ENCODE measurements around the gene TMEM11. TPM values are rescaled to one million over a fixed set of nuclear protein-coding genes. Genes with fewer than 3 reads are reported as not detected.

TMEM11 gene
- total RNA-seq, 1 experiment from 2014 or later: 32.5 TPM

- H2BK5ac ChIP-seq (ENCODE audit: insufficient read length, low read length): no peak overlapping the region
- H3K9ac ChIP-seq (ENCODE audit: extremely low read depth, insufficient read length, low read length): no peak overlapping the region
- no peak overlapping the region for H3K4ac ChIP-seq (ENCODE audit: low read depth, low read length)
- H4K20me1 ChIP-seq (ENCODE audit: control insufficient read depth, insufficient read depth, insufficient read length): no peaks in the 10 kb centered on the region
- H4K5ac ChIP-seq (ENCODE audit: insufficient read length, low read depth, low read length): no peak overlapping the region
- DNase-seq: no peak
- no peak overlapping the region for H2BK120ac ChIP-seq (ENCODE audit: low read depth, low read length, poor library complexity, severe bottlenecking)
- H2BK12ac ChIP-seq (ENCODE audit: insufficient read length, low read depth, low read length): no peak overlapping the region
- H4K8ac ChIP-seq (replicated peaks; ENCODE audit: insufficient read length, low read depth, low read length): no peak overlapping the region
- no peak overlapping the region; a peak in 1 of 7 replicates for H3K27ac Mint-ChIP-seq
- H3K27me3 ChIP-seq (ENCODE audit: insufficient read depth, low read length): no peaks in the 10 kb centered on the region
- no peak overlapping the region for H3K27ac ChIP-seq (ENCODE audit: insufficient read length, low read depth, low read length)
- no peak overlapping the region for H3K14ac ChIP-seq (ENCODE audit: insufficient read depth, low read length)
- no CpG with 5 or more reads among the region's 6 CpGs for WGBS (ENCODE audit: extremely low coverage, insufficient read length, low lambda C conversion rate)
- H3K27me3 Mint-ChIP-seq (ENCODE audit: low read depth): no peaks in the 10 kb centered on the region; the same call in 1 of the 2 replicates
- no peak overlapping the region for H2AK5ac ChIP-seq (ENCODE audit: insufficient read length, low read length)
- TF ChIP-seq, protein P1, sequence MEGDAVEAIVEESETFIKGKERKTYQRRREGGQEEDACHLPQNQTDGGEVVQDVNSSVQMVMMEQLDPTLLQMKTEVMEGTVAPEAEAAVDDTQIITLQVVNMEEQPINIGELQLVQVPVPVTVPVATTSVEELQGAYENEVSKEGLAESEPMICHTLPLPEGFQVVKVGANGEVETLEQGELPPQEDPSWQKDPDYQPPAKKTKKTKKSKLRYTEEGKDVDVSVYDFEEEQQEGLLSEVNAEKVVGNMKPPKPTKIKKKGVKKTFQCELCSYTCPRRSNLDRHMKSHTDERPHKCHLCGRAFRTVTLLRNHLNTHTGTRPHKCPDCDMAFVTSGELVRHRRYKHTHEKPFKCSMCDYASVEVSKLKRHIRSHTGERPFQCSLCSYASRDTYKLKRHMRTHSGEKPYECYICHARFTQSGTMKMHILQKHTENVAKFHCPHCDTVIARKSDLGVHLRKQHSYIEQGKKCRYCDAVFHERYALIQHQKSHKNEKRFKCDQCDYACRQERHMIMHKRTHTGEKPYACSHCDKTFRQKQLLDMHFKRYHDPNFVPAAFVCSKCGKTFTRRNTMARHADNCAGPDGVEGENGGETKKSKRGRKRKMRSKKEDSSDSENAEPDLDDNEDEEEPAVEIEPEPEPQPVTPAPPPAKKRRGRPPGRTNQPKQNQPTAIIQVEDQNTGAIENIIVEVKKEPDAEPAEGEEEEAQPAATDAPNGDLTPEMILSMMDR (conservative IDR thresholded peaks at IDR 0.05): no peak
- no peak overlapping the region for H2BK15ac ChIP-seq (ENCODE audit: low read depth, low read length)
- H3K9me3 ChIP-seq (ENCODE audit: control insufficient read depth, low read depth, low read length): no peaks in the 10 kb centered on the region
- no peak overlapping the region for H3K23ac ChIP-seq (ENCODE audit: insufficient read length, low read depth, low read length)
- no peak overlapping the region for H3T11ph ChIP-seq (ENCODE audit: low read length)
- peaks cover 4 to 41% (median 27%) of the 10 kb centered on the region in 3 experiments; a peak in 6 of 7 replicates for H3K36me3 Mint-ChIP-seq (ENCODE audit: insufficient read depth in 1 of 3, low read depth in 3 of 3)
- no peak overlapping the region for H3K56ac ChIP-seq (ENCODE audit: insufficient read length, low read depth, low read length)
- H3K4me2 ChIP-seq (ENCODE audit: insufficient read depth, insufficient read length, low read length): no peak overlapping the region
- no peak overlapping the region for H3K4me3 Mint-ChIP-seq
- H3K23me2 ChIP-seq (ENCODE audit: insufficient read length, low read depth, low read length, poor library complexity, severe bottlenecking): no peaks in the 10 kb centered on the region
- no peak overlapping the region for H2BK20ac ChIP-seq (ENCODE audit: low read depth, low read length, poor library complexity, severe bottlenecking)
- no peak overlapping the region for H4K91ac ChIP-seq (ENCODE audit: insufficient read length, low read depth, low read length)
- H3K4me1 Mint-ChIP-seq: no peaks in the 10 kb centered on the region
- H3K9me3 Mint-ChIP-seq: no peaks in the 10 kb centered on the region
- H2AFZ ChIP-seq (ENCODE audit: low read length): no peak overlapping the region
- H3K18ac ChIP-seq (ENCODE audit: insufficient read length, low read depth, low read length): no peak overlapping the region
- H3K79me1 ChIP-seq (ENCODE audit: insufficient read depth, low read depth, low read length, poor library complexity, severe bottlenecking): no peaks in the 10 kb centered on the region
- H3K4me1 ChIP-seq (ENCODE audit: insufficient read depth, low read length): peaks cover 4% of the 10 kb centered on the region; the same call in 1 of the 2 replicates
- no peaks in the 10 kb centered on the region for H3K79me2 ChIP-seq (ENCODE audit: insufficient read depth, low read length)
These were observed 27.4 kb downstream of the TMEM11 start for GRCh38 chr17:21186399-21187187.
